ENCODE results near the gene MAPT.
"Not testable (repeated sequence)": the region's sequence is repeated elsewhere in the genome, so short reads cannot be mapped to it uniquely, and the experiment has no call there.

DNA sequence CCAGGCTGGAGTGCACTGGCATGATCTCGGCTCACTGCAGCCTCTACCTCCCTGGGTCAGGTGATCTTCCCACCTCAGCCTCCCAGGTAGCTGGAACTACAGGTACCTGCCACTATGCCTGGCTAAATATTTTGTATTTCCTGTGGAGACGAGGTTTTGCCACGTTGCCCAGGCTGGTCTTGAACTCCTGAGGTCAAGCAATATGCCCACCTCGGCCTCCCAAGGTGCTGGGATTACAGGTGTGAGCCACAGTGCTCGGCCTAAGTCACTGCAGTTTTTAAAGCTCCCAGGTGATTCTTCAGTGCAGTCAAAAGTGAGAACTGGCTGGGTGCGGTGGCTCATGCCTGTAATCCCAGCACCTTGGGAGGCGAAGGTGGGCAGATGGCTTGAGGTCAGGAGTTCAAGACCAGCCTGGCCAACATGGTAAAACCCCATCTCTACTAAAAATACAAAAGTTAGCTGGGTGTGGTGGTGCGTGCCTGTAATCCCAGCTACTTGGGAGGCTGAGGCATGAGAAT is 125.1 kb downstream of the MAPT start:
- not testable (repeated sequence) for TF ChIP-seq POLR2A, POLR2AphosphoS5 (IDR thresholded peaks at IDR 0.05)
- TF ChIP-seq, protein P1, sequence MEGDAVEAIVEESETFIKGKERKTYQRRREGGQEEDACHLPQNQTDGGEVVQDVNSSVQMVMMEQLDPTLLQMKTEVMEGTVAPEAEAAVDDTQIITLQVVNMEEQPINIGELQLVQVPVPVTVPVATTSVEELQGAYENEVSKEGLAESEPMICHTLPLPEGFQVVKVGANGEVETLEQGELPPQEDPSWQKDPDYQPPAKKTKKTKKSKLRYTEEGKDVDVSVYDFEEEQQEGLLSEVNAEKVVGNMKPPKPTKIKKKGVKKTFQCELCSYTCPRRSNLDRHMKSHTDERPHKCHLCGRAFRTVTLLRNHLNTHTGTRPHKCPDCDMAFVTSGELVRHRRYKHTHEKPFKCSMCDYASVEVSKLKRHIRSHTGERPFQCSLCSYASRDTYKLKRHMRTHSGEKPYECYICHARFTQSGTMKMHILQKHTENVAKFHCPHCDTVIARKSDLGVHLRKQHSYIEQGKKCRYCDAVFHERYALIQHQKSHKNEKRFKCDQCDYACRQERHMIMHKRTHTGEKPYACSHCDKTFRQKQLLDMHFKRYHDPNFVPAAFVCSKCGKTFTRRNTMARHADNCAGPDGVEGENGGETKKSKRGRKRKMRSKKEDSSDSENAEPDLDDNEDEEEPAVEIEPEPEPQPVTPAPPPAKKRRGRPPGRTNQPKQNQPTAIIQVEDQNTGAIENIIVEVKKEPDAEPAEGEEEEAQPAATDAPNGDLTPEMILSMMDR (IDR thresholded peaks at IDR 0.05): not testable (repeated sequence)
